HG03139 (cell line): ENCODE data around the gene LMAN1.

Source experiments
- ATAC-seq: cut with Tn5 transposase; IDR thresholded peaks from one replicate; pipeline ENCODE4 v1.9.1; 2021; ENCODE audit not compliant: unreplicated experiment

LMAN1 gene

DNA sequence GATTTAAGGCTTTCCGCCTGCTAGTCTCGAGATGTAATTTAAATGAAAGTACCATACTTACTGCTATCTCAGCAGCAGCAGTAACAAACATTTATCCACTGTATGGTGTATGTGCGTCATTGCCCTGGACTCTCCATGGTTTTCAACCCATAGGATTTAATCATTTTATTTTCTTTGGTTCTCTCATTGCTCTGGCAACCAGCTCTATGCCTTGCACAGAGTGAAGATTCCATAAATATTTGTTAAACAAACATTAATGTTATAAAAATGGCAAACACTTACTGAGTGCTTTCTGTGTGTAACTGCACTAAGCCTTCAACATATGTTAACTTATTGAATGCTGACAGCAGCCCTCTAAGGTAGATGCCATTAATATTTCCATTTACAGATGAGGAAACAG lies 1.3 kb upstream of the LMAN1 start:
- no peak for ATAC-seq

DNA sequence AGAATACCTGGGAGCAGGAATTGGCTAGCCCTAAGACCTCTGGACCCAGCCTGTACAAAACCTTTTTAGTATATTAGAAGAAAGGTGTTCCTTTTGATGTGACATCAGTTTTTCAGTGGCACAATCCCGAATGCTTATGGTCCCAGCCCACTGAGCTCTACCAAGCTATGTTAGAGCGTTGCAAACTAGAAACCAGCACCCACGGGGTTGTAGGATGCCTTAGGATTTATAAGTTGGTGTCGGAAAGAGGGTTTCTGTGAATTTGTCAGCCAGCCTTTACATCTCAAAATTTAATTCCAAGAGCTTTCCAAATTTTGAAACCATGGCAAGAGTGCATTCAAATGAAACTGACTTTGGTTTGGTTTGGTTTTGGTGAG lies 499 bp upstream of the LMAN1 start:
- ATAC-seq, result peak; percentile 7

DNA sequence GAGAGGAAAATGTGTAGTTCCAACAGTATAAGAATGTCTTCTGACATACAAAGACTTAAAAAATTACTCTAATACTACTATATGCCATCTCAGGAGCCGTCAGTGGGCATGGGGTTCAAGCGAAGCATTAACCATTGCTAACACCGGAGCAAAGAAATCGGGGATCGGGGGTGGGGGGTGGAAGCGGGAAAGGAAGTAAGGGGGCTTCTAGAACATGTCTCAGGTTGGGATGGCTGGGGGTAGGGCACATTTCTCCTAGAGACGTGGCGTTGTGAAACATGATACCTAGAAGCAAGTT lies 702 bp downstream of the LMAN1 start:
- ATAC-seq, result no peak

DNA sequence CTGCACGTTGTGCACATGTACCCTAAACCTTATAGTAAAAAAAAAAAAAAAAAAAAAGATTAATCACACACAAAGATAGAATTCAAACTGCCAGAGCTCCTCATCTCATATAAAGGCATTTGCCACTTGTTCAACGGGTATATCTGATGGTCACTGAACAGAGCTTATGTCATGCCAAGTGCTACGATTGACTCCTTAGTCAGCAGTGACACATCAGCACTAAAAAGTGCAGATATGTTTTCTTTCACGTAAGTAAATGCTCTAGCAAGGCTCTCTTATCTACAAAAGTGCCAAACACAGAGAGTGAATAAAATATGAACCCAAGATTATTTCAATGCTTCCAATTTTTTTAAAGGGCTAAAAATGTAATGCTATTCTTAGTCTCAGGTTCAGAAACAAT lies 1.1 kb downstream of the LMAN1 start:
- no peak for ATAC-seq

DNA sequence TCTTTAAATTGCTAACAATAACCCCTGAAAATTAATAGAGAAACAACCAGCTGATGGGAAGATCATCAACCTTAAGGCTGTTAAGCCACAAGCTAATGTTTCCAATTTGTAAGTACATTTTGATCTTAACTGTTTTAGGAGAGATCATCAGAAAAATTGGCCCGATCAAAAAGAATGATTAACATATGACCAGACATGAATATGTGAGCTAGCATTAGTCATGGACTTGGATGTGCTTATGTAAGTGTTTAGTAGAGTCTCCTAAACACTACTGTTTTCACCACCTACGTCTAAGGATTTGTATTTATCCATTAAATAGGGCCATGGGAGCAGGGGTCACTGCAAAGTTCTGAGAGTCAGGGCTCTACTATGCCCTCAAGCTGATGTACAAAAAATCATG lies 4.3 kb downstream of the LMAN1 start:
- ATAC-seq, result no peak

DNA sequence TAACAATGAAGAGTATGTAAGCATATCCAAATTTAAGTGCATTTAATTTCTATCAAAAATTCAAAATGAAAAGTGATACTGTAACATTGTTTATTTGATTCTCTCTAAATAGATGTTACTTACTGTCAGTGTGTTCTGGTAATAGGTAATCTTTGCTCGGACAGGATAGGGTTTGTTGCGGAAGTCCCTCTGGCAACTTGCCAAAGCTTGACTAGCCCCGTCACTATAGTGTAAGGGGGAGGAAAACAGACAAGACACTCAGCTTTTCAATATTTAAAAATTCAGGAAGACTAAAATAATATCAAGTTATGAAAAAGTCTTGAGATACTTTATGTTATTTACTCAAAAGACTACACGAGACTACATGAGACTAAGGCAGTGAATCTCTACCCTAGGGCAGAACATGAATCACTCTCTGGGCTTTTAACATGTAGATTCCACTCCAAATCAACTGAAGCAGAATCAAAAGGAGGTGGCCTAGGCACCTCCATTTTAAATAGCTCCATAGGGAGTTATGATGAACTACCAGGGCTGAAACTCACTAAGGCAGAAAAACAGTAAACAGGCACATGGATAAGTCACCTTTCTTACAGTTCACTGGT lies 5.9 kb downstream of the LMAN1 start:
- ATAC-seq, result no peak

DNA sequence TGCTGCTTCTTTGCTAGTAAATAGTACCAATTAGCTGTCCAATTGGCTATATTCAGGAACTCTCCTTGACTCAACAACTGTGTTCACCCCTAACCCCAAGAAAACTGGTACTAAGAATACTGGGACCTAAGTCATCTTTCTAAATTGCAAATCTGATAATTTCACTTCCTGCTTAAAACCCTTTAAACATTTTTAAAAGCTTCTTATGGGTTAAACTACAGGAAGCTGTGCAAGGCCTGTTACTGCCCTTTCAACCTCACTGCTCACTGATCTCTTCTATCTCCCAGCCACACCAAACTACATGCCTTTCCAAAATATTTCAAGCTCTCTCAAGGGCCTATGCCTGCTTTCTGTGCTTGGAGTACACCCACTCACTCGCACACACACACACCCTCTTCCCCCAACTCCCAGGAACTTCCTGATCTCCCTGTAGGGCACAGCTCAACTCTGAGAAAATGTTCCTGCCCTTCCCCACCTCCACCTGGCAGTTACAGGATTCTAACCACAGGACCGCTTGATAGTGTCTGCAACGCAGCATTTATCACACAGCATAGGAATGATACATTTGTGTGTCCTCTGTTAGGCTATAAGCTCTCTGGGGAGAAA lies 6.7 kb downstream of the LMAN1 start:
- no peak for ATAC-seq

DNA sequence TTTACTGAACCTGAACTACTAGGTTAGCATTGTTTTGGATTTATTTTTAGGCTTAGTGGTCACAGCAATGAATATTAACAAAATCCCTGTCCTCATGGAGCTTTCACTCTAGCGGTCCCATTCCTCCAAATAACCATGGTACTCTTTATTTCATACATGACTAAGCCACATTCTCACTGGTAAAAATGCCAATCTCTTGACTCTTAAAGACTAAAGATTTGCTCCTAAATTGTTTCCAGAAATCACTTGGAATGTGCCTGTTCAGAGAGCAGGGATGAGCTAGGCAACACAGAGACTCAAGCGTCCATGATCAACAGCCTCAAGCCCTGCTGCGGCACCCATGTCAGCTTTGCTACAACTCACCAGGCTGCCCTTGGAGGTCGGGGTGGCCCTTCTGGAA lies 13.5 kb downstream of the LMAN1 start:
- no peak for ATAC-seq

DNA sequence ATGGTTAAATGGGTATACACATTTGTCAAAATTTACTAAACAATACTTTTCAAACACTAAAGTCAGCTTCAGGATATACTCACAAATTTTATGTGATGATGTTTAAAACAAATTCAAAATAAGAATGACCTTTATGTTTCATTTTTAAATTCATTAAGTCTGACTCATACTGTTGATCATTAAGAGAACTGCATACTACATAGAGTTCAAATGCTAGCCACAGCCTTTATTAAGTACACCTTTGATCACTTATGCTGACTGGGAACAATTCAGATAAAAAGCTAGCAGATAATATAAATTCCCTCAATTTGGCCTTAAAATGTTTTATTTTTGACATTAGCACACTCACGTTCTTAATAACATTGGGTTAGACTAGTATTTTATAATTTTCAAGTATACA lies 14.1 kb downstream of the LMAN1 start:
- ATAC-seq, result no peak

DNA sequence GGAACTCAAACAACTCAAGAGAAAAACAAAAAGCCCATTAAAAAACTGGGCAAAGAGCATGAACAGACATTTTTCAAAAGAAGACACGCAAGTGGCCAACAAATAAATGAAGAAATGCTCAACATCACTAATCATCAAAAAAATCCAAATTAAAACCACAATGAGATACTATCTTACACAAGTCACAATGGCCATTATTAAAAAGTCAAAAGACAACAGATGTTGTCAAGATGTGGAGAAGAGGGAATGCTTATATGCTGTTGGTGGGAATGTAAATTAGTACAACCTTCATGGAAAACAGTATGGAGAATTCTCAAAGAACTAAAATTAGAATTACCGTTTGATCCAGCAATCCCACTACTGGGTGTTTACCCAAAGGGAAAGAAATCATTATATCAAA lies 15.1 kb downstream of the LMAN1 start:
- ATAC-seq, result no peak

DNA sequence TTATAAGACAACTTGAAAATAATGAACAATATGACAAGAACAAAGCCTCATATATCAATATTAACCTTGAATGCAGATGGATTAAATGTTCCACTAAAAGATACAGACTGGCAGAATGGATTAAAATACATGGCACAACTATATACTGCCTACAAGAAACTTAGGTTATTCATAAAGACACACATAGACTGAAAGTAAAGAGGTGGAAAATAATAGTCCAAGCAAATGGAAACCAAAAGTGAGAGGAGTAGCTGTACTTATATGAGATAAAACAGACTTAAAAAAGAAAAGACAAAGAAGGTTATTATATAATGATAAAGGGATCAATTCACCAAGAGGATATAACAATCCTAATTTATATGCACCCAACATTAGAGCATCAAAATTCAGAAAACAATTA lies 18.2 kb downstream of the LMAN1 start:
- no peak for ATAC-seq

DNA sequence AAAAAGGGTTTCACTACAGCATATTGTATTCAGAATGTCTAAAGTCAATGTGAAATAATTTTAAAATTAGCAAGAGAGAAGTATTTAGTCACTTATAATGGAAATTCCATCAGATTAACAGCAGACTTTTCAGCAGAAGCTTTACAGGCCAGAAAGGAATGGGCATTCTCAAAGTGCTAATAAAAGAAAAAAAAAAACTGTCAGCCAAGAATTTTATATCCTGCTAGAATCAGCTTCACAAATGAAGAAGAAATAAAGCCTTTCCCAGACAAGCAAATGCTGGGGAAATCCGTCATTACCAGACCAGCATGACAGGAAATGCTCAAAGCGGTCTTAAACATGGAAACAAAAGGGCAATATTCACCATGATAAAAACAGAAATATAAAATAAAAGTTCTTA lies 18.8 kb downstream of the LMAN1 start:
- no peak for ATAC-seq

DNA sequence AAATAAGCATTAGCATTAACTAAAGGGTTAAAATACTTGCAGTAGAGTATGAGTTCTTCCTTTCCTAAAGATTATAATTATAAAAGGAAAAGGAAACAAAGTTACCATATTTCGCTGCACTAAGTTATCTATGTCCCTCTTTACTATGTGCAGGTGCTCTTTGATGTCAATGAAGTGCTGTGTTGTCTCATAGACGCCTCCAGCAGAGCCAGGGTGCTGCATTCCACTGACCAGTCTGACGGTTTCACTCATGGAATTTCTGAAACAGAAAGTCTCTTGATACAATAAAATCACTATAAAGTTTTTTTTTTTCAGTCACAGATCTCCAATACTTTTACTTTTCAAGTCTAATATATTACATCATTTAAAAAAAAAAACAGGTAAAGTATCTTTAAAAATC lies 26.1 kb downstream of the LMAN1 start:
- no peak for ATAC-seq

DNA sequence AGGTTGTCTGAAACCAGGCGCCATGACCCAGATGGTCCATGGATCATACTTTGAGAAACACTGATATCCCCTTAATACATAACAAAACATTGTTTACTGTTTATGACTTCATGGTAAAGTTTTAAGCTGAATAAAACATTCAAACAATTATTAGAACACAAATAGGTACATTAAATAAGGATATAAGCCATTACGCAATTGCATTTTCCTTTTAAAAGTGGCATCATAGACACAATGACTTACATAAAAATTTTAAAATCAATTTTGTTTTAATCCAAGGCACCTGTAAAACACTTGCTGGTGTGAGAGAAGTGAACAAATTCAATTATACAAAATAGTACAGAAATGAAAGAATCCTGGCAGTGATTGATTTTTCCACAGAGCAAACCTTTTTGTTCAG lies 30.4 kb downstream of the LMAN1 start:
- ATAC-seq, result no peak

DNA sequence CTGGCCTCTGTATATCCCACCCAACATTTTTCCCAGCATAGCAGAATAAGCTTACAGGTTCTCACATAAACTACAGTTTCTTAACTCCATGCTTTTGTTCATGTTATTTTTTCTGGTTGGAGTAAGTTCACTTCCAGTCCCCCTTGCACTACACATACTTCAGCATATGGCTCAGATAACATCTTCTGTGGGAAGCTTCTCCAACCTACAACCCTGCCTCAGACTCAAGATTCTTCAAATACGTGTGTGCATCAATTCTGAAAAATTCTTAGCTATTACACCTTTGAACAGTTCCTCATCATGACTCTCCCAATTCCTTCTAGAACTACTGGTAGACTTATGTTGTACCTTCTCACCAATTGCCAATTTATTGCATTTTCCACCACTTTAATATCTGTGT lies 33.1 kb downstream of the LMAN1 start:
- no peak for ATAC-seq

DNA sequence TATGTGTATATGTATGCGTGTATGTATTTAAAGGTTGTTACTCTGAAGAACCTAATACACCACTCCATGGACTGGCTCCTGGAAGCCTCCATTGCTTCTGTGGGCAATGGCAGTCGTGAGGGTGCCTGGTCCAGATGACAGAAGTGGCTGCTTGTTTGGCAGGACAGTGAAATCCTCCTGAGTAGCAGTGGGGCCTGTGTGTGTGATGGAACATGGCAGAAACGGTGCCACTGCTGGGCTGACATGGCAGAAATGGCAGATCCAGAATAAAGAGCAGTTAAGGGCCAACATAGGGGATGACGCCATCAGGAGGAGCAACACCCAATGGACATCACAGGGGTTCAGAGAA lies 34.5 kb downstream of the LMAN1 start:
- no peak for ATAC-seq

DNA sequence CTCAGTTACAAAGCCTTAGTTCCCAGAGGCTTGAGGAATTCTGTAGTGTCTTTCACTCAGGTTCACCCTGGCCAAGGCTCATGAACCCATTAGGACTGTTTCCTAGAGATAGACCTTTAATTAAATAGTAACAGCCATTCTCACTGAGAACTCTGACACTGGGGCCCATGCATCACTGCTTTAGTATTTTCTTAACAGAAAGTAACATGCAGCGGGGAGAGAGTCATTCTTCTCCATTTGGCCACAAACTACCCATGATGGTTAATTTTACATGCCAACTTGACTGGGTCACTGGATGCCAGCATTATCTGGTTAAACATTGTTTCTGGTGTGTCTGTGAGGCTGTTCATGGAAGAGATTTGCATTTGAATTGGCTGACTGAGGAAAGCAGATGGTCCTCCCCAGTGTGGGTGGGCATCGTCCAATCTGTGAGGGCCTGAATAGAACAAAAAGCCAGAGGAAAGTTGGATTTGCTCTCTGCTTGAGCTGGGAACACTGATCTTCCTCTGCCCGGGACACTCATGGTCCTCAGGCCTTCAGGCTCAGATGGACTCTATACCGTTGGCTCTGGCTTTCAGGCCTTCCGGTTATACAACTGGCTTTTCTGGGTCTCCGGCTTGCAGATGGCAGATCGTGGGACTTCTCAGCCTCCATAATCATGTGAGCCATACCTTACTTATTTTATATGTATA lies 35.0 kb downstream of the LMAN1 start:
- ATAC-seq, result no peak

DNA sequence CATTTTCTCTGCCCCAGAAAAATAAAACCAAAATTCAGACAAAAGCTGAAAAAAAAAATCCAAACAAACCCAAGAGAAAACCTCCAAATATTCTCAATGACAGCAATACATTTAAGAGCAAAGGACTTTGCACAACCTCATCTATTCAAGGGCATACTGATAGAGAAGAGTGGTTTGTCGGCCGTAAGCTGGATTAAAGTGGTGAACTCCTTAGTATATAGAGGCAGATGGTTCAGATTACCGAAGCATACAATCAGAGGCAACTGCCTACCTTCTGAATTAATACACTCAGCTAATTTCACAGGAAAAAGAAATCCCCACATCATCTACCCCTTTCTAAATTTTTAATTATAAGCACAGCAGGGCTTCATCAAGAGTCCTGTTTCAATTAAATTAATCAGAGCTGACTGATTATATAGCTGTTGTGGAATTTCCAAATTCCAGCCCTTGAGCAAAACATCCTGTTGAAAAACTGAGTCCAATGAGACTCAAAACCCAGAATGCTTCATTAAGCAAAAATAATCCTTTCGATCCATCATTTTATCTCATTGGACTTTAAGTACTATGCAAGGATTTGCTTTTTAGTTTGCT lies 40.5 kb downstream of the LMAN1 start, which contains the start of gene CPLX4:
CPLX4 (minus strand) TSS at position 190 of the 591 bp plus-strand sequence; CDS start at position 3, 187 bp downstream.
- no peak for ATAC-seq

DNA sequence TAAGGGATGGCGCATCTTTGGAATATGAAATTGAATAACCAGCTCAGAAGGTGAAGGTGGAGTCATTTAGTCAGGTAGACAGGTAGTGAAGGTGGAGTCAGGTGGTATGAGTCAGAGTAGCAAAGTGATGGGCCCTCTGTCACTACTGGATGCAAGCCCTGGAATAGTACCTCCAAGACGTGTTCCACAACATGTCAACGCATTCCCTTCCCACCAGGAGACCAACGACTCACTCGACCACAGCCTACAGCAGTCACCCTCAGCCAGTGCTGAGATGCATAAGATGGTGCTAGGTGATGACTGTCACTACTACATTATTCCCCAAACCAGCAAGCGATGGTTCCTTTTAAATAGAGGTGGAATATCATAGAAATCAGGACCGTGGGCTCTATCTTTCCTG lies 47.4 kb downstream of the LMAN1 start:
- no peak for ATAC-seq

DNA sequence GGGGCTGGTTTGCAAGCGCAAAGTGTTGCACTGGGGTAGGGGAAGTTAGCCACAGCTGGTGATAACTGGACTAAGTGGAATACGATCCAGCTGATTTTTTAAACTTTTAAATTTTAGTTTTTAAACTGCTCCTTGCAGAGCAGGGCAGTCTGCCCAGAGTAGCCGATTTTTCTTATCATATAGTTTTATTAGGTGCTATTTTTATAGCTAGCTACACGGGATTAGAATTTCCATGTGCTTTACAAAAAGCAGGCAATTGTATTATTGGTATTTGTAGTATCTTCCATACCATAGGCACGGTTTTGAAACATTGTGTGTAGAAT lies 50.2 kb downstream of the LMAN1 start:
- ATAC-seq, result no peak

DNA sequence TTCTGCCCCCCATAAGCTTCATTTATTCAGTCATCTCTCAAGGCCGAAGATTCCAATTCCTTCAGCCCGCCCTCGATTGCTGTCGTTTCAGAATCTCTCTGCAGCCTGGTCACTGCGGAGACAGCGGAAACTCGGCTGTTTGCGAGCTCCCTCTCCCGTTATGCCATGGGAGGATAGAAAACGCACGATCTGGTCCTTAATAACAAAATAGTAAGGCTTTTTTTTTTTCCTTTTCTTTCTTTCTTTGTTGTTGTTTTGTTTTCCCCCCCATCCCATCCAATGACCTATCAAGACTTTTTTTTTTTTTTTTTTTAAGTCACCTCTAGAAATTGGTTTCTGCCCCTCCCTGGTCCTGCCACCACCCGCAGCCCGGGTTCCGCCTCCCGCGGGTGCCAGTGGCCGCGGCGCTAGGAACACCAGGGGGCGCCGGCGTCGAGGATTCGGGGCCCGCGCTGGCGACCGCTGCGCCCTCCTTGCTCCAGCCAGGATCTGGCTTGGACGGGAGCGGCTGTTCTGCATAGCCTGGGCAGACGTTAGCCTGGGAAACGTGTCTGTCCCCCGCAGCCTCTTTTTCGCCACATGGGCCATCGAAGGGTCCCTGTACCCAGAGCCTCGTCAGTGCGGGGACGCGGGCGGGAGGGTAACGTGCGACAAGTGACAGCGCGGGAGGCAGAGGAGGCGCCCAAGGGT lies 50.7 kb downstream of the LMAN1 start:
- ATAC-seq, result peak; percentile 92

DNA sequence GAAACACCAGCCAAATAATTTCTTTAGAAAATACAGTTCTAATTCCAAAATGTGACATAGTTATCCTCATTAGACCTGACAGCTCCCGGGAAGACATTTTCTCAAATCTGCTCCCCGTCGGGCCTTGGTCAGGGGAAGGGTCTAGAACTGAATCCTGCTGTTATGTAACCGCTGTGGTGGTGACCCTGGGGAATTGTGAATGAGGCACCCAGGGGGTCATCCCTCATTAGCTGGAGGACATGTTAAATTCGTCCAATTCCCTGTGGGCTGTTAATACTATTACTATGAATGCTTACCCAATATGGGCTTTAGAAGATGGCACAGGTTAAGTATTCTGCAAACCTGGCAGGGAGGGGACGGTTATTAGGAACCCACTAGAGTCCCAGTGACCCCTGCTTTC lies 52.4 kb downstream of the LMAN1 start:
- ATAC-seq, result no peak
